Measurements from ENCODE around the gene TBC1D14.

GRCh38 chr4:7021930-7022664 lies 112.5 kb downstream of the TBC1D14 start:
- TF ChIP-seq POLR2A (IDR thresholded peaks at IDR 0.05; ENCODE audit: low read depth, low read length) (no peak), POLR2AphosphoS5 (IDR thresholded peaks at IDR 0.05; ENCODE audit: low read depth, low read length) (no peak)

All from GM12891 (cell line).